Measurements from ENCODE around the gene LMLN. TPM values are rescaled to one million over a fixed set of nuclear protein-coding genes. Genes with fewer than 3 reads are reported as not detected.
"Not testable (repeated sequence)": the region's sequence is repeated elsewhere in the genome, so short reads cannot be mapped to it uniquely, and the experiment has no call there.

LMLN gene
- total and polyA plus RNA-seq, 8 donors: 9.0 to 12.2 (median 10.0) TPM

- H3K27me3 ChIP-seq: no peaks in the 10 kb centered on the region
- H3K9me3 ChIP-seq: no peaks in the 10 kb centered on the region
- no peak overlapping the region for H3K27ac ChIP-seq
- H3K4me3 ChIP-seq: no peak overlapping the region
- intact Hi-C loops (cut with DNase I): no loop called here
- ATAC-seq: no peak
- H3K4me1 ChIP-seq: no peaks in the 10 kb centered on the region
- no peaks in the 10 kb centered on the region for H3K36me3 ChIP-seq
- TF ChIP-seq CTCF (IDR thresholded peaks at IDR 0.05): no peak
- DNase-seq: no peak
Measured at GRCh38 chr3:198046120-198046857, 86.3 kb downstream of the LMLN start.

DNA sequence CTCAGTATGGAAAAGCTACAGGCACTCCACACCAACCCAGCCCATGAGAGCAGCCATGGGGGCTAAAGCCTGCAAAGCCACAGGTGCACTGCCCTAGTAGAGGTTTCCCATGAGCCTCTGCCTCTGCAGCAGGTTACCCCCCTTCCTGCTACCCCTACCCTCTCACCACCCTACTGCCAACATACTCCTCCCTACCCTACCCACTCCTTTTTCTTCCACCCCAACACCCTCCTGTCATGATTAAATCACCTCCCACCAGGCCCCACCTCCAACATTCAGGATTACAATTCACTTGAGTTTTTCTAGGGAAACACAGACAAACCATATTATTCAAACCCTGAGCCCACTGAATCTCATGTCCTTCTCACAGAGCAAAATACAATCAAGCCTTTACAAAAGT is 88.4 kb downstream of the LMLN start:
- no peaks in the 10 kb centered on the region for H3K4me1 ChIP-seq

GRCh38 chr3:198051836-198052235 is 91.8 kb downstream of the LMLN start:
- ATAC-seq (no peak), DNase-seq (no peak)
- H3K9me3 ChIP-seq: no peaks in the 10 kb centered on the region
- H3K4me3 ChIP-seq: no peak overlapping the region
- H3K27ac ChIP-seq: no peak overlapping the region
- no peaks in the 10 kb centered on the region for H3K36me3 ChIP-seq
- no peaks in the 10 kb centered on the region for H3K4me1 ChIP-seq
- H3K27me3 ChIP-seq: peaks cover 0 to 4% of the 10 kb centered on the region in 2 donors
- intact Hi-C loops (cut with DNase I): no loop called here
- no peak for TF ChIP-seq CTCF (IDR thresholded peaks at IDR 0.05)

More for the DNA sequence above, 88.4 kb downstream of the LMLN start:
- Histone ChIP-seq H3K9me3 (no peaks in the 10 kb centered on the region), H3K4me3 (no peak overlapping the region), H3K36me3 (no peaks in the 10 kb centered on the region), H3K27ac (no peak overlapping the region), H3K27me3 (no peaks in the 10 kb centered on the region)
- ATAC-seq (no peak), DNase-seq (no peak)
- intact Hi-C loops (cut with DNase I): no loop called here
- no peak for TF ChIP-seq CTCF (IDR thresholded peaks at IDR 0.05)

DNA sequence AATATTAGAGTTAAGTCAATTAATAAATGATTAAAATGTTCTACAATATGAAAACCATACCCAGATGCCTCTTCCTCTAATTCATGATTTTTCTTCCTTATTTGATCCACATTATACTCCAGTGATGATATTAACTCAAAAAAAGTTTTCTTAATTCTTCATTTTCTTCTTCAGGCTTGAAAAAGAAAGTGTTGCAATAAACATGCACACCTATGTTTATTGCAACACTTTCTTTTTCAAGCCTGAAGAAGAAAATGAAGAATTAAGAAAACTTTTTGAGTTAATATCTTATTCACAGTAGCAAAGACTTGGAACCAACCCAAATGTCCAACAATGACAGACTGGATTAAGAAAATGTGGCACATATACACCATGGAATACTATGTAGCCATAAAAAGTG is 93.4 kb downstream of the LMLN start:
- ATAC-seq; intact Hi-C loops (cut with DNase I); H3K27ac ChIP-seq; H3K4me3 ChIP-seq; DNase-seq; H3K27me3 ChIP-seq; H3K9me3 ChIP-seq; H3K36me3 ChIP-seq; H3K4me1 ChIP-seq: not testable (repeated sequence)

GRCh38 chr3:198061119-198062067 is 101.4 kb downstream of the LMLN start:
- no peaks in the 10 kb centered on the region for H3K4me1 ChIP-seq
- no peak for DNase-seq

More at GRCh38 chr3:198061119-198062067, 101.4 kb downstream of the LMLN start:
- intact Hi-C loops (cut with DNase I): no loop called here
- no peaks in the 10 kb centered on the region for H3K36me3 ChIP-seq
- ATAC-seq: no peak
- H3K27ac ChIP-seq: no peak overlapping the region
- H3K9me3 ChIP-seq: no peaks in the 10 kb centered on the region
- no peak for TF ChIP-seq CTCF (IDR thresholded peaks at IDR 0.05)
- peaks cover 11 to 13% of the 10 kb centered on the region in 2 donors for H3K27me3 ChIP-seq
- no peak overlapping the region for H3K4me3 ChIP-seq

Data from left lung (tissue), 10 donors.